HCT116 (cell line): ENCODE measurements around the gene PRDM2.

Source experiments
- CTCF ChIP-seq, 3 experiments: fragments of 200-600 bp in 1 of 3; sonication (generic) in 1 of 3; IDR thresholded peaks in 2 of 3; conservative IDR thresholded peaks in 1 of 3; 2 replicates each; pipeline ENCODE4 v1.5.1; 2012 to 2017; ENCODE audit warnings: low read depth in 2 of 3, low read length in 2 of 3, antibody characterized with exemption in 1 of 3, borderline replicate concordance in 1 of 3, control low read depth in 1 of 3, mild to moderate bottlenecking in 1 of 3, mixed read lengths in 1 of 3, mixed run types in 1 of 3, moderate library complexity in 1 of 3; ENCODE audit not compliant: insufficient read depth in 1 of 3
- ELF1 ChIP-seq: IDR thresholded peaks from 2 replicates; pipeline ENCODE4 v1.6.1; 2012; ENCODE audit warnings: low read depth, borderline replicate concordance
- MAX ChIP-seq: IDR thresholded peaks from 2 replicates; pipeline ENCODE4 v1.6.1; 2012
- POLR2A ChIP-seq: IDR thresholded peaks from 2 replicates; pipeline ENCODE4 v1.7.0; 2011; ENCODE audit warnings: borderline replicate concordance; ENCODE audit not compliant: insufficient read depth, insufficient read length; ENCODE audit errors: extremely low read depth
- POLR2AphosphoS5 ChIP-seq: IDR thresholded peaks from 2 replicates; pipeline ENCODE4 v1.6.1; 2011; ENCODE audit warnings: mild to moderate bottlenecking, low read depth, low read length, moderate library complexity

GRCh38 chr1:13772271-13772670, 72.3 kb downstream of the PRDM2 start:
- TF ChIP-seq CTCF (IDR thresholded peaks at IDR 0.05 in 2 of 3, conservative IDR thresholded peaks at IDR 0.05 in 1 of 3; ENCODE audit: borderline replicate concordance in 1 of 3, insufficient read depth in 1 of 3, low read depth in 2 of 3, low read length in 2 of 3), result no peak
- TF ChIP-seq POLR2A, result no peak
- no peak for TF ChIP-seq ELF1
- no peak for TF ChIP-seq POLR2AphosphoS5
- TF ChIP-seq MAX, result no peak
